ENCODE data around the gene RORB. TPM values are rescaled to one million over a fixed set of nuclear protein-coding genes. Genes with fewer than 3 reads are reported as not detected.

The RORB gene
- total RNA-seq, 2 experiments from 2014 or later: not detected

- no peaks in the 10 kb centered on the region for H3K27me3 ChIP-seq (ENCODE audit: control insufficient read depth in 1 of 2, insufficient read depth in 2 of 2, low read length in 2 of 2)
- no peaks in the 10 kb centered on the region for H3K27me3 Mint-ChIP-seq
- DNase-seq: no peak
- H3K4me1 Mint-ChIP-seq (ENCODE audit: low read depth): no peaks in the 10 kb centered on the region
- H3K9me3 Mint-ChIP-seq: no peaks in the 10 kb centered on the region
- H3K4me3 ChIP-seq (ENCODE audit: low read length): no peak overlapping the region
- intact Hi-C loops (cut with DNase I, micrococcal nuclease): no loop called here
- H3K36me3 ChIP-seq (ENCODE audit: insufficient read depth, low read length): no peaks in the 10 kb centered on the region
- ChIA-PET CTCF (no interaction called here), POLR2A (no interaction called here)
- no peaks in the 10 kb centered on the region for H3K9me3 ChIP-seq (ENCODE audit: control insufficient read depth in 1 of 2, insufficient read depth in 1 of 2, low read length in 2 of 2)
- ATAC-seq (ENCODE audit: poor library complexity): no peak
- no peak overlapping the region for H3K4me3 Mint-ChIP-seq
- TF ChIP-seq CTCF (IDR thresholded peaks at IDR 0.05): no peak
- no peaks in the 10 kb centered on the region for H3K36me3 Mint-ChIP-seq (ENCODE audit: low read depth)
- H3K27ac Mint-ChIP-seq: no peak overlapping the region
- no peaks in the 10 kb centered on the region for H3K4me1 ChIP-seq (ENCODE audit: insufficient read depth, low read length)
- H3K27ac ChIP-seq (ENCODE audit: low read depth in 1 of 2, low read length in 2 of 2): no peak overlapping the region
Observed at GRCh38 chr9:74554751-74555419, 57.8 kb downstream of the RORB start.

- H3K4me1 Mint-ChIP-seq (ENCODE audit: low read depth): no peaks in the 10 kb centered on the region
- ChIA-PET CTCF (no interaction called here), POLR2A (no interaction called here)
- H3K27me3 ChIP-seq (ENCODE audit: control insufficient read depth in 1 of 2, insufficient read depth in 2 of 2, low read length in 2 of 2): no peaks in the 10 kb centered on the region
- no peak overlapping the region for H3K27ac ChIP-seq (ENCODE audit: low read depth in 1 of 2, low read length in 2 of 2)
- no peaks in the 10 kb centered on the region for H3K36me3 Mint-ChIP-seq (ENCODE audit: low read depth)
- no peaks in the 10 kb centered on the region for H3K27me3 Mint-ChIP-seq
- H3K9me3 Mint-ChIP-seq: no peaks in the 10 kb centered on the region
- no peak overlapping the region for H3K4me3 ChIP-seq (ENCODE audit: low read length)
- no peak overlapping the region for H3K27ac Mint-ChIP-seq
- ATAC-seq (ENCODE audit: poor library complexity): no peak
- no peaks in the 10 kb centered on the region for H3K36me3 ChIP-seq (ENCODE audit: insufficient read depth, low read length)
- TF ChIP-seq CTCF (IDR thresholded peaks at IDR 0.05): no peak
- intact Hi-C loops (cut with DNase I, micrococcal nuclease): no loop called here
- no peaks in the 10 kb centered on the region for H3K4me1 ChIP-seq (ENCODE audit: insufficient read depth, low read length)
- no peaks in the 10 kb centered on the region for H3K9me3 ChIP-seq (ENCODE audit: control insufficient read depth in 1 of 2, insufficient read depth in 1 of 2, low read length in 2 of 2)
- no peak overlapping the region for H3K4me3 Mint-ChIP-seq
- DNase-seq: no peak
Observed at GRCh38 chr9:74555565-74555964, 58.4 kb downstream of the RORB start.

DNA sequence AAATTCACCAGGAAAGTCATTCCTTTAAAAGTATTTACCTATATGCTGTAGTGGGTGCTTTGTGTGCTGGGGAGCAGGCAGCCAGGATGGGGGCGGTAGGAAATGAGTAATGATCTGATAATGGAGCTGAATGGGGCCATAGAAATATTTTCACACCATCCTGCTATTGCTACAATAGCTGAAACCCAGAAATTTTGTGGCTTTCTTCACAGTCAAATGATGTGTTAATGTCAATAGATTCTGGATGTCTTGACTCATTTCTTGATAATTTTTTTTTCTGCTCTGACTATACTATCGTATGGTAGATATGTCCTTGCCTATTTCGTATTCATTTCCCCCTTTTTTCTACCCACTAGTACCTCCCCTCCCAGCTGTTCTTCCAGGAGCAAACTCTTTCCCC lies 59.5 kb downstream of the RORB start:
- ChIA-PET CTCF (no interaction called here), POLR2A (no interaction called here)
- Mint-ChIP-seq H3K4me1 (ENCODE audit: low read depth) (no peaks in the 10 kb centered on the region), H3K27ac (no peak overlapping the region), H3K27me3 (no peaks in the 10 kb centered on the region), H3K36me3 (ENCODE audit: low read depth) (no peaks in the 10 kb centered on the region), H3K4me3 (no peak overlapping the region), H3K9me3 (no peaks in the 10 kb centered on the region)
- Histone ChIP-seq H3K27me3 (ENCODE audit: control insufficient read depth in 1 of 2, insufficient read depth in 2 of 2, low read length in 2 of 2) (no peaks in the 10 kb centered on the region), H3K4me1 (ENCODE audit: insufficient read depth, low read length) (no peaks in the 10 kb centered on the region), H3K9me3 (ENCODE audit: control insufficient read depth in 1 of 2, insufficient read depth in 1 of 2, low read length in 2 of 2) (no peaks in the 10 kb centered on the region), H3K36me3 (ENCODE audit: insufficient read depth, low read length) (no peaks in the 10 kb centered on the region), H3K27ac (ENCODE audit: low read depth in 1 of 2, low read length in 2 of 2) (no peak overlapping the region), H3K4me3 (ENCODE audit: low read length) (no peak overlapping the region)
- ATAC-seq (ENCODE audit: poor library complexity) (no peak), DNase-seq (no peak)
- intact Hi-C loops (cut with DNase I, micrococcal nuclease): no loop called here
- no peak for TF ChIP-seq CTCF (IDR thresholded peaks at IDR 0.05)

Data from CD4-positive, alpha-beta T cell (primary cell).